ENCODE data around the gene KCNK18.

DNA sequence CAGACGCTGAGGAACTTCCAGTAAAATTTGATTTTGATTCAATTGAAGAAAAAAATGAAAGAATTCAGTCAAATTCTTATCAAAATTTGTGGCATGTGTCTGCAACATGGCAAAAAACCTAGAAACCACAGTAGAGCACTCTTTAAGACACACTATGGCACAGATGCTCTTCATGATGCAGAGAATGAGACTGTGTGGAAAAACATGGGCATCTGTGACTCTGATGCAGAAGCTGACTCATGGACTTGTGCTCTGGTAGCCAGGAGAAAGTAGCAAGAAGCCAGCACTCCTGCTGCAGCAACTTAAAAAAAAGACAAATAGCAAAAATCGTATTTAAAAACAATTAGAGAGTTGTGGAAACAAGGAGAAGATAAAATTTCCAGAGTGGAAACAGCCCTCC is 8.9 kb upstream of the KCNK18 start:
- TF ChIP-seq, protein P1, sequence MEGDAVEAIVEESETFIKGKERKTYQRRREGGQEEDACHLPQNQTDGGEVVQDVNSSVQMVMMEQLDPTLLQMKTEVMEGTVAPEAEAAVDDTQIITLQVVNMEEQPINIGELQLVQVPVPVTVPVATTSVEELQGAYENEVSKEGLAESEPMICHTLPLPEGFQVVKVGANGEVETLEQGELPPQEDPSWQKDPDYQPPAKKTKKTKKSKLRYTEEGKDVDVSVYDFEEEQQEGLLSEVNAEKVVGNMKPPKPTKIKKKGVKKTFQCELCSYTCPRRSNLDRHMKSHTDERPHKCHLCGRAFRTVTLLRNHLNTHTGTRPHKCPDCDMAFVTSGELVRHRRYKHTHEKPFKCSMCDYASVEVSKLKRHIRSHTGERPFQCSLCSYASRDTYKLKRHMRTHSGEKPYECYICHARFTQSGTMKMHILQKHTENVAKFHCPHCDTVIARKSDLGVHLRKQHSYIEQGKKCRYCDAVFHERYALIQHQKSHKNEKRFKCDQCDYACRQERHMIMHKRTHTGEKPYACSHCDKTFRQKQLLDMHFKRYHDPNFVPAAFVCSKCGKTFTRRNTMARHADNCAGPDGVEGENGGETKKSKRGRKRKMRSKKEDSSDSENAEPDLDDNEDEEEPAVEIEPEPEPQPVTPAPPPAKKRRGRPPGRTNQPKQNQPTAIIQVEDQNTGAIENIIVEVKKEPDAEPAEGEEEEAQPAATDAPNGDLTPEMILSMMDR (conservative IDR thresholded peaks at IDR 0.05; ENCODE audit: low read length): no peak
- TF ChIP-seq EZH2phosphoT487 (IDR thresholded peaks at IDR 0.05; ENCODE audit: borderline replicate concordance, low read depth, low read length): no peak
